Activated CD4-positive, alpha-beta T cell treated with anti-CD3 and anti-CD28 coated beads for 36 hours (primary cell): ENCODE results near the gene RARRES1. TPM values are rescaled to one million over a fixed set of nuclear protein-coding genes. Genes with fewer than 3 reads are reported as not detected.

Source experiments
- ATAC-seq: fragments of 200-7000 bp; cut with Tn5 transposase; one replicate; pipeline ENCODE4 v1.10.0; 2021; ENCODE audit warnings: mild to moderate bottlenecking, moderate library complexity
- CTCF ChIA-PET: fragments of 350-600 bp; sonication (Branson Sonifier 250); formaldehyde crosslinking; loops from one replicate; lab custom pipeline; 2021; ENCODE audit warnings: antibody characterized with exemption; lab: Charles Lee
- POLR2A ChIA-PET: fragments of 350-600 bp; sonication (Branson Sonifier 250); formaldehyde crosslinking; loops from one replicate; lab custom pipeline; 2021; ENCODE audit warnings: antibody characterized with exemption, inconsistent platforms; lab: Charles Lee
- DNase-seq: peaks from one replicate; pipeline ENCODE4 v3.0.0-alpha.2; 2020
- H3K27ac Mint-ChIP-seq: one replicate; pipeline ENCODE4 v1.8.0; 2021; ENCODE audit warnings: mixed read lengths
- H3K27me3 Mint-ChIP-seq: one replicate; pipeline ENCODE4 v1.8.0; 2021; ENCODE audit warnings: mixed read lengths
- H3K36me3 Mint-ChIP-seq: one replicate; pipeline ENCODE4 v1.8.0; 2021; ENCODE audit warnings: low read depth, mixed read lengths
- H3K4me1 Mint-ChIP-seq: one replicate; pipeline ENCODE4 v1.8.0; 2021; ENCODE audit warnings: mixed read lengths
- H3K4me3 Mint-ChIP-seq: one replicate; pipeline ENCODE4 v1.8.0; 2021; ENCODE audit warnings: mild to moderate bottlenecking, moderate library complexity, mixed read lengths
- H3K9me3 Mint-ChIP-seq: one replicate; pipeline ENCODE4 v1.8.0; 2021; ENCODE audit warnings: low read depth, mixed read lengths
- intact Hi-C, 2 experiments: fragments of 100-400 bp; cut with DNase I in 1 of 2; cut with micrococcal nuclease in 1 of 2; formaldehyde crosslinking; loops; one replicate each; pipeline versions ENCODE4 v1.14.2 to v1.15.1; 2022 to 2024; cut with DNase I, micrococcal nuclease
- total RNA-seq, 2 experiments: library from RNA; stranded (reverse); gene quantifications; one replicate each; pipeline ENCODE4 v1.2.3, GENCODE V29; 2021

RARRES1 gene
- total RNA-seq, 2 experiments from 2014 or later, result not detected

GRCh38 chr3:158761350-158761749 lies 29.1 kb upstream of the RARRES1 start:
- Mint-ChIP-seq H3K4me1 (no peaks in the 10 kb centered on the region), H3K36me3 (no peaks in the 10 kb centered on the region), H3K27ac (no peak overlapping the region), H3K27me3 (no peaks in the 10 kb centered on the region), H3K4me3 (no peak overlapping the region), H3K9me3 (no peaks in the 10 kb centered on the region)
- ChIA-PET CTCF (no interaction called here), POLR2A (no interaction called here)
- ATAC-seq (no peak), DNase-seq (no peak)
- intact Hi-C loops, result no loop called here

- no peaks in the 10 kb centered on the region for H3K36me3 Mint-ChIP-seq
- ATAC-seq (no peak), DNase-seq (no peak)
- no peaks in the 10 kb centered on the region for H3K9me3 Mint-ChIP-seq
- H3K4me1 Mint-ChIP-seq, result no peaks in the 10 kb centered on the region
- intact Hi-C loops, result no loop called here
- H3K27me3 Mint-ChIP-seq, result no peaks in the 10 kb centered on the region
- no peak overlapping the region for H3K4me3 Mint-ChIP-seq
- H3K27ac Mint-ChIP-seq, result peak overlapping the region; percentile 20
- POLR2A ChIA-PET, result interaction anchor here (0.8 kb wide), 1 partner anchor 46 kb away, joined by 3 read pairs; no protein-coding TSS in a partner anchor
- CTCF ChIA-PET, result interaction anchor here (0.7 kb wide), 1 partner anchor 26 kb away, joined by 3 read pairs; no protein-coding TSS in a partner anchor
Measured at GRCh38 chr3:158755421-158755820, 23.2 kb upstream of the RARRES1 start.

DNA sequence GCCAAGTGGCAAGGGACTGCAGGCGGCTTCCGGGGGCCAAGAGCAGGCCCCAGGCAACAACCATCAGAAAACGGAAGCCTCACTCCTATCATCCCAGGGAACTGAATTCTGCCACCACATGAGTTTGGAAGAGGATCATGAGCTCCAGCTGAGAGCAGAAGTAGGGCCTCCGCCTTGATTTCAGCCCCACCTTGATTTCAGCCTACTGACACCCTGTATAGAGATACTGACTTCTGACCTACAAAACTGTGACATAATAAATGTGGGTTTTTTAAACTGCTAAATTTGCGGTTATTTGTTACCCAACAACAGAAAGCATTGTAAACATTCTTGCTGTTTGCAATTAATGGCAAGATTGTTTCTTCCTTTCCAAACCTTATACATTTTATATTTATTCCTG lies 21.6 kb upstream of the RARRES1 start:
- CTCF ChIA-PET, result no interaction called here
- no peak overlapping the region for H3K27ac Mint-ChIP-seq

GRCh38 chr3:158751316-158751715 lies 19.1 kb upstream of the RARRES1 start:
- Mint-ChIP-seq H3K27ac (no peak overlapping the region), H3K4me1 (no peaks in the 10 kb centered on the region), H3K4me3 (no peak overlapping the region), H3K27me3 (no peaks in the 10 kb centered on the region), H3K9me3 (no peaks in the 10 kb centered on the region), H3K36me3 (peaks cover 2% of the 10 kb centered on the region)
- no peak for DNase-seq
- ChIA-PET POLR2A (no interaction called here), CTCF (no interaction called here)
- intact Hi-C loops, result no loop called here
- ATAC-seq, result no peak

More for the DNA sequence above, 21.6 kb upstream of the RARRES1 start:
- peaks cover 2% of the 10 kb centered on the region for H3K36me3 Mint-ChIP-seq
- H3K27me3 Mint-ChIP-seq, result no peaks in the 10 kb centered on the region
- no peak overlapping the region for H3K4me3 Mint-ChIP-seq
- intact Hi-C loops, result no loop called here
- POLR2A ChIA-PET, result no interaction called here
- H3K4me1 Mint-ChIP-seq, result no peaks in the 10 kb centered on the region
- DNase-seq (no peak), ATAC-seq (no peak)
- H3K9me3 Mint-ChIP-seq, result no peaks in the 10 kb centered on the region

- intact Hi-C loops, result no loop called here
- H3K4me3 Mint-ChIP-seq, result no peak overlapping the region
- no peak for ATAC-seq
- peaks cover 2% of the 10 kb centered on the region for H3K36me3 Mint-ChIP-seq
- no peaks in the 10 kb centered on the region for H3K27me3 Mint-ChIP-seq
- no peak for DNase-seq
- no peak overlapping the region for H3K27ac Mint-ChIP-seq
- H3K9me3 Mint-ChIP-seq, result no peaks in the 10 kb centered on the region
- no peaks in the 10 kb centered on the region for H3K4me1 Mint-ChIP-seq
- POLR2A ChIA-PET, result no interaction called here
- CTCF ChIA-PET, result no interaction called here
Measured at GRCh38 chr3:158750016-158750415, 17.8 kb upstream of the RARRES1 start.

GRCh38 chr3:158749526-158749925 lies 17.3 kb upstream of the RARRES1 start:
- peaks cover 2% of the 10 kb centered on the region for H3K36me3 Mint-ChIP-seq
- H3K4me3 Mint-ChIP-seq, result no peak overlapping the region
- no peak overlapping the region for H3K27ac Mint-ChIP-seq
- no peaks in the 10 kb centered on the region for H3K27me3 Mint-ChIP-seq
- intact Hi-C loops, result no loop called here
- H3K4me1 Mint-ChIP-seq, result no peaks in the 10 kb centered on the region
- CTCF ChIA-PET, result no interaction called here
- ATAC-seq, result no peak
- no peak for DNase-seq
- H3K9me3 Mint-ChIP-seq, result no peaks in the 10 kb centered on the region
- POLR2A ChIA-PET, result no interaction called here

DNA sequence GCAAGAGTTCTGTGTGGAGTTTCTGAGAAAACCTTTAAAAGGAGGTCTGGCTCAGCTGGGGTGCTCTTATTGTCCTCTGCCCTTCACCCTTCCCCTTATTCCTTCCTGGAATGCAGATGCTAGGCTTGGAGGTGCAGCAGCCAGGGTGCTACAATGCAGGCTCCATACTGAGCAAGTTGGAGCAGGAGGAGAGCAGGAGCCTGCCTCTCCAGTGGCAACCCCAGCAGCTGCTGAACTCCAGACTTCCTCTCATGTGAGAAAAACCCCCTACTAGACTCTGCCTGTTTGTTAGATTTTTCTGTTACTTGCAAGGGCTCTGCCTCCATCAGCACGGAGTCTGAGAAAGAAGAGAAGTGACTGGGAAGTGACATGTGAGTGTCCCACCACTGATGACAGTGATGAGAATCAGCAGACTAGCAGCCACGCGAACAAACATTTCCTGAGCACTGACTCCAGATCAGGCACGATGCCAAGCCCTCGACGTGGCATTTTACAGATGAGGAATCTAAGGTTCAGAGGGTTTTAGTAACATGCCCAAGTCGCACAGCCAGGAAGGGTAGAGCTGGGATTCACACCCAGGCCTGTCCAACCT lies 16.1 kb upstream of the RARRES1 start:
- DNase-seq (peak; percentile 9), ATAC-seq (no peak)
- Mint-ChIP-seq H3K27ac (no peak overlapping the region), H3K36me3 (peaks cover 2% of the 10 kb centered on the region), H3K4me3 (no peak overlapping the region), H3K27me3 (no peaks in the 10 kb centered on the region), H3K9me3 (no peaks in the 10 kb centered on the region), H3K4me1 (no peaks in the 10 kb centered on the region)
- intact Hi-C loops, result no loop called here
- ChIA-PET CTCF (no interaction called here), POLR2A (no interaction called here)

- ChIA-PET CTCF (interaction anchor here (1.1 kb wide), 1 partner anchor 20 kb away, joined by 3 read pairs; no protein-coding TSS in a partner anchor), POLR2A (no interaction called here)
- DNase-seq (no peak), ATAC-seq (no peak)
- no peak overlapping the region for H3K4me3 Mint-ChIP-seq
- H3K9me3 Mint-ChIP-seq, result no peaks in the 10 kb centered on the region
- H3K27ac Mint-ChIP-seq, result no peak overlapping the region
- peaks cover 4% of the 10 kb centered on the region for H3K4me1 Mint-ChIP-seq
- no peaks in the 10 kb centered on the region for H3K27me3 Mint-ChIP-seq
- intact Hi-C loops, result no loop called here
- peaks cover 2% of the 10 kb centered on the region for H3K36me3 Mint-ChIP-seq
Measured at GRCh38 chr3:158747417-158747816, 15.2 kb upstream of the RARRES1 start.

DNA sequence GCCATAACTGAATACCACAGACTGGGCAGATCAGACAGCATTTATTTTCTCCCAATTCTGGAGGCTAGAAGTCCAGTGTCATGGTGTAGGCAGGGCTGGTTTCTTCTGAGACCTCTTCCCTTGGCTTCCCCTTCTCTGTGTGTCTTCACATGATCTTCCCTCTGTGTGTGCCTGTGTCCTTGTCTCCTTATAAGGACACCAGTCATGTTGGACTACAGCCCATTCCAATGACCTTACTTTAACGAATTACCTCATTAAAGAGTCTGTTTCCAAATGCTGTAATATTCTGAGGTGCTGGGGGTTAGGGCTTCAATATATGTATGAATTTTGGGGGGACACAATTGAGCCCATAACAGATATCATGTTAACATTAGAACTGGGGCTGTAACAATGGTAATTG lies 13.3 kb upstream of the RARRES1 start:
- ChIA-PET CTCF (no interaction called here), POLR2A (no interaction called here)
- H3K27me3 Mint-ChIP-seq, result no peaks in the 10 kb centered on the region
- H3K4me1 Mint-ChIP-seq, result peaks cover 14% of the 10 kb centered on the region
- H3K27ac Mint-ChIP-seq, result no peak overlapping the region
- H3K9me3 Mint-ChIP-seq, result no peaks in the 10 kb centered on the region
- ATAC-seq, result no peak
- H3K4me3 Mint-ChIP-seq, result no peak overlapping the region
- no peak for DNase-seq
- intact Hi-C loops, result no loop called here
- peaks cover 2% of the 10 kb centered on the region for H3K36me3 Mint-ChIP-seq

- Mint-ChIP-seq H3K27me3 (no peaks in the 10 kb centered on the region), H3K36me3 (peaks cover 2% of the 10 kb centered on the region), H3K27ac (no peak overlapping the region), H3K4me1 (peaks cover 14% of the 10 kb centered on the region), H3K9me3 (no peaks in the 10 kb centered on the region), H3K4me3 (no peak overlapping the region)
- DNase-seq (no peak), ATAC-seq (no peak)
- POLR2A ChIA-PET, result no interaction called here
- CTCF ChIA-PET, result interaction anchor here (1.1 kb wide), 1 partner anchor 16 kb away, joined by 4 read pairs; no protein-coding TSS in a partner anchor
- intact Hi-C loops, result no loop called here
Measured at GRCh38 chr3:158744567-158745288, 12.5 kb upstream of the RARRES1 start.

DNA sequence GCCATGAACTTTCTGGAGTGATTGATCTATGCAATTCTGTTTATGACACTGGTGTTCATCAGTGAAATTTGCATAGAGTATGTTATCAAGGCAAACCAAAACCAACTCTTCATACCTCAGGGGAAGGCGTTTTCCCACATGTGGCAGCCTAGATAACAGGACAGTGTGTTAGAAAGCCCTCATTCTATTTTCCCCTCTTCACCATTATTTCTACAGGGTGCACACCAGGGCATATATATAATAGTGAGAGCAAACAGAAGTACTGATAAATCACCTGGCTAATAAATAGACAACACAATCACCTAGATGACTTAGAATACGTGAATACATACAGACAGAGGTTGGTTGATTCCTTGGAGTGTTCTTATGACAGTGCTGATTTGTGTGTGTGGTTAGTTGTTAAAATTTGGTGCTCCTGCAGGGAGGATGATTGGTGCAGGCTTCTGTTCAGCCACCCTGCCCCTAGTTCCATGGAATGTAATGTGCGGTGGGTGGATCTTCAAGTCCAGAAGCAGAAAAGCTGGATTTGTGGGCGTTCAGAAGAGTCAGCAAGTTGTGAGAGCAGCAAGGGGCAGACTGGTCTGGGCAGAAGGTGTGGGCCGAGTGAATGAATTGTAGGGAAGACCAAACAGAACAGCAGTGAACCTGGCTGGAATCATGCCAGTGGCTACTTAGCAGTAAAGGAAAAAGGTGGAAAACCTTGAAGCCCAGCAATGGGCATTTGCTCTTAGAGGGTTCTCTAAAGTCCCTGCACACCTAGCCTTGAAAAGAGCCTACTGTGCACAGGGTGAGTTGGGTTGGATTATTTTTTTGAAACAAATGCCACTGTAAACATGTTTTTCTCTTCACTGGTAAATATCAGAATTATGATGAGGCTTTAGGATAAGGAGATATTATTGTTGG lies 11.7 kb upstream of the RARRES1 start:
- Mint-ChIP-seq H3K36me3 (peaks cover under 1% of the 10 kb centered on the region), H3K4me3 (no peak overlapping the region), H3K27me3 (no peaks in the 10 kb centered on the region), H3K9me3 (no peaks in the 10 kb centered on the region), H3K27ac (no peak overlapping the region), H3K4me1 (peaks cover 14% of the 10 kb centered on the region)
- POLR2A ChIA-PET, result no interaction called here
- CTCF ChIA-PET, result interaction anchor here (1.1 to 3.5 kb wide), 3 partner anchors 15 to 48 kb away, joined by 3 to 28 read pairs (median 4); no protein-coding TSS in a partner anchor
- ATAC-seq, result no peak
- no peak for DNase-seq
- intact Hi-C loops, result no loop called here
